ENCODE results near the gene PITX1. TPM values are rescaled to one million over a fixed set of nuclear protein-coding genes. Genes with fewer than 3 reads are reported as not detected.

The PITX1 gene
- total RNA-seq, 2 donors from 2014 or later = 6.2 to 12.3 TPM

DNA sequence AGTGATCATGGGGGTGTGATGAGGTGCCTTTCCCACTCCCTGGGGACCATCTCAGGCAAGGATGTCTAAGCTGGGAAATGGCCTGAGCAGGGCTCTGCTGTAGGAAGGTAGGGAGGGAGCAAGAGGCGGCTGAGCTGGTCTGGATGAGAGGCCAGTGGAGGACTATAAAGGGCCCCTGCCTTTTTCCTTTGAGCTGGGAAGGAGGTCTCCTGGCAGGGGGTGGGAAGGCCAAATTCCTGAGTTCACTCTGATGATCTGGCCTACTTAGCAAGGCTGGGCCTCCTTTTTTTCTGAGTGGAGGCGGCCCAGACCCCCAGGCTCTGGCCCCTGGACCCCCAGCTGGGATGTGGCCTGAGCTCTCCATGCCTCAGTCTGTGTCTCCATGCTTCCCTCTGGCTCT is 14.3 kb upstream of the PITX1 start:
- intact Hi-C loops (cut with DNase I, micrococcal nuclease) = no loop called here
- DNase-seq (no peak), ATAC-seq (no peak)

DNA sequence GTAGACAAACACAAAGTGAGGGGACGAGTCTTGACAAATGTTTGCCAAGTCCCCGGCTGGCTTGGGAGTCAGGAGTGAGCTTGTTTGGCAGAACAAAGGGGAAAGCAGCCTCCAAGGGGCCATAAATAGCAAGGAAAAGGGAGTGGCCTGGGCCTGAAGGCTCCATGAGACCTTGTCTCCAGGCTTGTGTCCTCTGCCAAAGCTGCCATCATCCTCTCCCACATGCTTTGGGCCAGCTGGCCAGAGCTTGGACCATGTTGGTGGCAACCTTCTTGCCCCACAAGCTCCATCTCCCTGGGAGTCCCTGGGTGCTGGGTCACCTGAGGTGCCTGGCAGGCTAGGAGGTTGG is 13.3 kb upstream of the PITX1 start:
- intact Hi-C loops (cut with DNase I, micrococcal nuclease) = no loop called here
- DNase-seq = no peak
- ATAC-seq = peak; percentile 9

GRCh38 chr5:135046661-135047346 is 12.8 kb upstream of the PITX1 start:
- intact Hi-C loops (cut with DNase I, micrococcal nuclease) = no loop called here
- DNase-seq (no peak), ATAC-seq (no peak)

DNA sequence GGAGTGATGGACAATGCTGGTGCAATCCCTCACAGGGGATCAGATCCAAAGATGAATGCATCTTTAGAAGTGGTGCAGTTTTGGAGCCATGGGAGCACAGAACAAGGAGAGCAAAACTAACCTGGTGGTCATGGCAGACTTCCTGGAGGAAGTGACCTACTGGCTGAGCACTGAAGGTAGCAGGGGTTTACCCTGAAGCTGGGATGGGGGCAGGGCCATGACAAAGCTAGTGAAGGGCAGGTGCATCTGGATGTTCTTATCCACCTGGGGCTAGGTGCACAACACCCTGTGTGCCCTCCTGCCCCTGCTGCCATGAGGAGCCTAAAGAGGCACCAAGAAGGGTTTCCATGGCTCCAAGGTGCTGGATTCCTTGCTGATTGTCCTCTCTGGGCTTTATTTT is 11.5 kb upstream of the PITX1 start:
- intact Hi-C loops (cut with DNase I, micrococcal nuclease) = no loop called here
- ATAC-seq (no peak), DNase-seq (no peak)

- ATAC-seq = no peak
- DNase-seq = no peak
- intact Hi-C loops (cut with DNase I, micrococcal nuclease) = no loop called here
Measured at GRCh38 chr5:135042595-135042994, 8.6 kb upstream of the PITX1 start.

DNA sequence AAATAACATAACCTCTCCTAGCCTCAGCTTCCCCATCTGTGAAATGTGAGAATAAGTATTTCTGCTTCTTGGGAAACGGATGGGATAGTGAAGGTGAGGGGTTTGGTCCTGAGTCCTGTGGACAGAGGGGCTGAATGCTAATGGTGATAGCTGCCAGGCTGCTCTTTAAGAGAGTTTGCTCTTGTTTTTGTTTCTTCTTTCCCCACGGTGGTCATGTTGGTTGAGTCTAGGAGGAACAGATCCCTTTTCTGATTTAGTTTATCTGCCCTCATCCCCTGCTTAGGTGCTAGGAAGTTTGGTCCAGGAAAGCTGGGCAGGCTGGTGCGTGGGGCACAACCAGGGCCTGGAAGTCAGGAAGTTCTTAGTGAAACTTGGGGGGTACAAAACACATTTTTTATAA is 7.7 kb upstream of the PITX1 start:
- ATAC-seq = no peak
- intact Hi-C loops (cut with DNase I, micrococcal nuclease) = no loop called here
- no peak for DNase-seq

- ATAC-seq (no peak), DNase-seq (no peak)
- intact Hi-C loops (cut with DNase I, micrococcal nuclease) = no loop called here
Measured at GRCh38 chr5:135041145-135041587, 7.1 kb upstream of the PITX1 start.

- intact Hi-C loops (cut with DNase I, micrococcal nuclease) = no loop called here
- DNase-seq (no peak), ATAC-seq (peak; percentile 39)
Measured at GRCh38 chr5:135040333-135041144, 6.5 kb upstream of the PITX1 start.

DNA sequence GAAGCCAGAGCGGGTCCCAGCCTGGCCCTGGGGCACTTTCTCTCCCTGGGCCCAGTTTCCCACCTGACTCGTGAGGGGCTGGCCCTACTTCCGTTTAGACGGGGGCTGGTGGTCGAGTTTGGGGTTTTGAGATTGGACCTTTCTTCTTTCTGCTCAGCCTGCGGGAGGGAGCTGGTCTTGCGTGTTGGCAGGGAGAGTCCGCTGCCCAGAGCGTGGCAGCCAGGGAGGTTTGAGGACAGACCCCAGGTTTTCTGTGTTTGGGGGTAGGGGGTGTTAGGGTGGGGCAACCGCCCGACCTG is 6.0 kb upstream of the PITX1 start:
- DNase-seq (no peak), ATAC-seq (no peak)
- intact Hi-C loops (cut with DNase I, micrococcal nuclease) = no loop called here

GRCh38 chr5:135039271-135040033 is 5.4 kb upstream of the PITX1 start:
- ATAC-seq (peak; percentile 63), DNase-seq (no peak)
- intact Hi-C loops (cut with DNase I, micrococcal nuclease) = no loop called here

GRCh38 chr5:135038813-135039270 is 4.8 kb upstream of the PITX1 start:
- DNase-seq (no peak), ATAC-seq (no peak)
- intact Hi-C loops (cut with DNase I, micrococcal nuclease) = no loop called here

GRCh38 chr5:135038205-135038812 is 4.3 kb upstream of the PITX1 start:
- intact Hi-C loops (cut with DNase I, micrococcal nuclease) = no loop called here
- ATAC-seq (no peak), DNase-seq (no peak)

DNA sequence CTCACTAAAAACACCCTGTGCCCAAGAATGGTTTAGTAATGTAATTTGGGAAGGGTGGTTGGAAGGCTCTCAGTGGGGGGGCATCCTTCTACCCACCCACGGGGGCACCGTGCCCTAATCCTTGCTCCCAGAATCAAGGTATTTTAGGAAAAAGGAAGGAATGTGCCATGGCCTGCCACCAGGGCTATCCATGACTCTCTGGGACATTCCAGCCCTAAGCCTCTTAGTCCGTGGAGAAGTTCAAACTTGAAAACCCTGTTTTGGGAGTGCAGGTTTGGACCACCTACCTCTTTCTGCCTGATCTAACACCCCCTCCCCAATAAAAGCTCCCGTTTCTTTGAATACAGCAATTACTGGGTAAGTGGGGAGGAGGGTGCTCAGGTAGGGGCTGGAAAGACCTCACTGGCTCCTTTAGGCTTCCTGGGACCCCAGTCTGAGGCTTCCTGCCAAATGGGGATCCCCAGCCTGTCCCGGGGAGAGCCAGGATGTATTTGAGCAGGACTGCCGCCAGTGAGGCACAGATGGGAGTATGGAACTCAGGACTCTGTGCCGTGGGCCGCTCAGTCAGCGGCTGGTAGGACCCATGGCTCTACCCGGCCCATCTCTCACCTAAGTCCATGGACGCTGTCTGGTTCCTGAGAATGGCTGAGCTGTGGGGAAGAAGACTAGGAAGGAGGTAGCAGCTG is 3.6 kb upstream of the PITX1 start:
- intact Hi-C loops (cut with DNase I, micrococcal nuclease) = no loop called here
- ATAC-seq = no peak
- DNase-seq = no peak

GRCh38 chr5:135036405-135036804 is 2.4 kb upstream of the PITX1 start:
- no peak for ATAC-seq
- no peak for DNase-seq
- intact Hi-C loops (cut with DNase I, micrococcal nuclease) = no loop called here

GRCh38 chr5:135035678-135036030 is 1.6 kb upstream of the PITX1 start:
- intact Hi-C loops (cut with DNase I, micrococcal nuclease) = no loop called here
- ATAC-seq = no peak
- DNase-seq = no peak

- ATAC-seq (no peak), DNase-seq (no peak)
- intact Hi-C loops (cut with DNase I, micrococcal nuclease) = loop anchor here (5.0 kb wide), 2 partner anchors 152 to 157 kb away; no protein-coding TSS in a partner anchor
Measured at GRCh38 chr5:135034963-135035677, 1.1 kb upstream of the PITX1 start.

GRCh38 chr5:135034236-135034962 is 371 bp upstream of the PITX1 start:
- peak; percentile 51 to 71 for DNase-seq
- intact Hi-C loops (cut with DNase I, micrococcal nuclease) = loop anchor here (5.0 kb wide), 2 partner anchors 153 to 158 kb away; no protein-coding TSS in a partner anchor
- ATAC-seq = peak; percentile 65

Measured in left colon (tissue), 2 donors.